Testis (tissue), 3 donors: ENCODE measurements around the gene DNAH5. TPM values are rescaled to one million over a fixed set of nuclear protein-coding genes. Genes with fewer than 3 reads are reported as not detected.

Source experiments
- DNase-seq: peaks from one replicate; pipeline ENCODE4 v3.0.0-alpha.2; 2019
- H3K27ac ChIP-seq, 2 donors: fragments of 200-600 bp; sonication (generic); one replicate each; pipeline ENCODE4 v1.5.1; 2019
- H3K27me3 ChIP-seq: fragments of 200-600 bp; sonication (generic); one replicate; pipeline ENCODE4 v1.5.1; 2019
- H3K36me3 ChIP-seq: fragments of 200-600 bp; sonication (generic); one replicate; pipeline ENCODE4 v1.5.1; 2017; ENCODE audit warnings: low read depth; ENCODE audit errors: missing control alignments
- H3K4me1 ChIP-seq: fragments of 200-600 bp; sonication (generic); one replicate; pipeline ENCODE4 v1.5.1; 2019
- H3K4me3 ChIP-seq, 2 donors: fragments of 200-600 bp; sonication (generic); one replicate each; pipeline ENCODE4 v1.5.1; 2017 to 2019
- H3K9me3 ChIP-seq: fragments of 200-600 bp; sonication (generic); one replicate; pipeline ENCODE4 v1.5.1; 2017
- POLR2A ChIP-seq: fragments of 450-650 bp; IDR thresholded peaks from one replicate; pipeline ENCODE4 v1.6.1; 2017; ENCODE audit warnings: antibody characterized with exemption, mild to moderate bottlenecking, moderate library complexity
- WGBS, 2 donors: methylation state at CpG; one replicate each; pipeline ENCODE4 v1.1.5; 2018; 5-methylcytosine and 5-hydroxymethylcytosine counted together
- intact Hi-C: fragments of 100-400 bp; cut with DNase I; formaldehyde crosslinking; loops from one replicate; pipeline ENCODE4 v1.15.1; 2023; ENCODE audit warnings: low total_unique reads
- polyA plus RNA-seq: library from polyadenylated mRNA; stranded (reverse); fragments of 350-450 nt; fragmentation: Illumina TruSeq; extraction: RNeasy Lipid Tissue Mini Kit (QIAGEN cat#74804); gene quantifications from one replicate; pipeline ENCODE4 v1.2.3, GENCODE V29; 2014; ENCODE audit warnings: low read depth, low replicate concordance; ENCODE audit not compliant: insufficient read depth
- total RNA-seq, 2 donors: library from RNA; depleted of rRNA; stranded (reverse); fragments of >200 nt; gene quantifications; one replicate each; pipeline ENCODE4 v1.2.3, GENCODE V29; 2016
- TF ChIP-seq, protein P1 (sequence below), 3 experiments: fragments of 450-650 bp in 2 of 3; fragments of 200-600 bp in 1 of 3; sonication (generic) in 1 of 3; IDR thresholded peaks; one replicate each; pipeline ENCODE4 v1.5.1; 2016 to 2019; ENCODE audit warnings: antibody characterized with exemption in 3 of 3, mild to moderate bottlenecking in 2 of 3, moderate library complexity in 1 of 3

Gene DNAH5
- total and polyA plus RNA-seq, 3 donors from 2014 or later: 1.1 to 5.9 (median 5.1) TPM

GRCh38 chr5:13843175-13843846 is 101.2 kb downstream of the DNAH5 start:
- no peak for TF ChIP-seq POLR2A
- TF ChIP-seq, protein P1, sequence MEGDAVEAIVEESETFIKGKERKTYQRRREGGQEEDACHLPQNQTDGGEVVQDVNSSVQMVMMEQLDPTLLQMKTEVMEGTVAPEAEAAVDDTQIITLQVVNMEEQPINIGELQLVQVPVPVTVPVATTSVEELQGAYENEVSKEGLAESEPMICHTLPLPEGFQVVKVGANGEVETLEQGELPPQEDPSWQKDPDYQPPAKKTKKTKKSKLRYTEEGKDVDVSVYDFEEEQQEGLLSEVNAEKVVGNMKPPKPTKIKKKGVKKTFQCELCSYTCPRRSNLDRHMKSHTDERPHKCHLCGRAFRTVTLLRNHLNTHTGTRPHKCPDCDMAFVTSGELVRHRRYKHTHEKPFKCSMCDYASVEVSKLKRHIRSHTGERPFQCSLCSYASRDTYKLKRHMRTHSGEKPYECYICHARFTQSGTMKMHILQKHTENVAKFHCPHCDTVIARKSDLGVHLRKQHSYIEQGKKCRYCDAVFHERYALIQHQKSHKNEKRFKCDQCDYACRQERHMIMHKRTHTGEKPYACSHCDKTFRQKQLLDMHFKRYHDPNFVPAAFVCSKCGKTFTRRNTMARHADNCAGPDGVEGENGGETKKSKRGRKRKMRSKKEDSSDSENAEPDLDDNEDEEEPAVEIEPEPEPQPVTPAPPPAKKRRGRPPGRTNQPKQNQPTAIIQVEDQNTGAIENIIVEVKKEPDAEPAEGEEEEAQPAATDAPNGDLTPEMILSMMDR (IDR thresholded peaks at IDR 0.05): no peak

GRCh38 chr5:13833440-13833839 is 111.0 kb downstream of the DNAH5 start:
- WGBS, 2 donors: 55 to 58% methylated on average over 3 of the region's 3 CpGs
- no peaks in the 10 kb centered on the region for H3K4me1 ChIP-seq
- intact Hi-C loops: no loop called here
- no peak overlapping the region for H3K27ac ChIP-seq
- no peaks in the 10 kb centered on the region for H3K9me3 ChIP-seq
- no peaks in the 10 kb centered on the region for H3K27me3 ChIP-seq
- TF ChIP-seq, protein P1 (IDR thresholded peaks at IDR 0.05): no peak
- no peak for TF ChIP-seq POLR2A
- no peak for DNase-seq
- no peak overlapping the region for H3K4me3 ChIP-seq
- no peaks in the 10 kb centered on the region for H3K36me3 ChIP-seq

More at GRCh38 chr5:13843175-13843846, 101.2 kb downstream of the DNAH5 start:
- Histone ChIP-seq H3K27ac (no peak overlapping the region), H3K9me3 (no peaks in the 10 kb centered on the region), H3K36me3 (no peaks in the 10 kb centered on the region), H3K4me3 (no peak overlapping the region), H3K27me3 (no peaks in the 10 kb centered on the region), H3K4me1 (no peaks in the 10 kb centered on the region)
- intact Hi-C loops: no loop called here
- WGBS, 2 donors: 72 to 82% methylated on average over 6 of the region's 6 CpGs
- DNase-seq: no peak

- no peak for TF ChIP-seq POLR2A
- no peaks in the 10 kb centered on the region for H3K9me3 ChIP-seq
- no peak overlapping the region for H3K27ac ChIP-seq
- no peak for DNase-seq
- intact Hi-C loops: no loop called here
- H3K36me3 ChIP-seq: no peaks in the 10 kb centered on the region
- no peaks in the 10 kb centered on the region for H3K4me1 ChIP-seq
- WGBS, 2 donors: 48 to 58% methylated on average over 3 of the region's 3 CpGs
- no peak overlapping the region for H3K4me3 ChIP-seq
- H3K27me3 ChIP-seq: no peaks in the 10 kb centered on the region
Observed at GRCh38 chr5:13831351-13831750, 113.1 kb downstream of the DNAH5 start.

GRCh38 chr5:13830536-13830935 is 114.0 kb downstream of the DNAH5 start:
- intact Hi-C loops: no loop called here
- TF ChIP-seq, protein P1 (IDR thresholded peaks at IDR 0.05): no peak
- DNase-seq: no peak
- Histone ChIP-seq H3K36me3 (no peaks in the 10 kb centered on the region), H3K27me3 (no peaks in the 10 kb centered on the region), H3K4me1 (no peaks in the 10 kb centered on the region), H3K27ac (no peak overlapping the region), H3K9me3 (no peaks in the 10 kb centered on the region), H3K4me3 (no peak overlapping the region)
- WGBS, 2 donors: 79 to 83% methylated on average over 9 of the region's 9 CpGs

DNA sequence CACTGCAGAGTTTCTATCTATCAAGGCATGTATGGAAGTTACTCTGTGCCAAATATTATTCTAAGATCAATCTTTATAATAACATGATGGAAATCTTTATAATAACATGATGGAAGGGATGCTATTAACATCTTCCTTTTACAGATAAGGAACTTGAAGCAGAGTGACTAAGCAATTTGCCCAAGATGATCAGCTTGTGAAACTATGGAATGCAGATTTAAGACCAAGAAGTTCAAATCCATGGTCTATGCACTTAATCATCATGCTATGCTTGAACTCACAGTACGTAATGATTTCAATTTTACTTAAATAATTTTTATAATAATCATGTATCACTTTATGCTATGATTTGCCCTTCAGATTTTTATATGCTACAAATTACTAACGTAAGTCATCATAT is 123.1 kb downstream of the DNAH5 start:
- no peak overlapping the region for H3K4me3 ChIP-seq
- no peak for DNase-seq
- no peak overlapping the region for H3K27ac ChIP-seq
- WGBS, 2 donors: 81 to 86% methylated on average over 2 of the region's 2 CpGs
- no peaks in the 10 kb centered on the region for H3K4me1 ChIP-seq
- H3K9me3 ChIP-seq: no peaks in the 10 kb centered on the region
- no peaks in the 10 kb centered on the region for H3K36me3 ChIP-seq
- intact Hi-C loops: no loop called here
- no peak for TF ChIP-seq POLR2A
- TF ChIP-seq, protein P1 (IDR thresholded peaks at IDR 0.05): no peak
- no peaks in the 10 kb centered on the region for H3K27me3 ChIP-seq
